HCT116 (cell line): ENCODE results near the gene CPED1. TPM values are rescaled to one million over a fixed set of nuclear protein-coding genes. Genes with fewer than 3 reads are reported as not detected.

ENCODE experiments used
- ATAC-seq: fragments of 200-7000 bp; cut with Tn5 transposase; 2 replicates; pipeline ENCODE4 v1.9.1; 2020; ENCODE audit warnings: mild to moderate bottlenecking, moderate library complexity
- BruUV-seq: library from RNA; stranded (reverse); fragments of 400-500 nt; replicated peaks from 2 replicates; lab custom pipeline; 2021; lab: Mats Ljungman, UMichigan
- CTCF ChIA-PET: fragments of 300-600 bp; sonication (Branson Sonifier 250); formaldehyde crosslinking; loops from one replicate; lab custom pipeline; 2021; ENCODE audit warnings: antibody characterized with exemption; lab: Charles Lee
- POLR2A ChIA-PET: fragments of 300-600, 350-600 bp; sonication (Branson Sonifier 250); formaldehyde crosslinking; loops from one replicate; lab custom pipeline; 2021; ENCODE audit warnings: antibody characterized with exemption; lab: Charles Lee
- RAD21 ChIA-PET, 2 experiments: fragments of 300-600 bp; sonication (Branson Sonifier 250); formaldehyde crosslinking; loops; one replicate each; lab custom pipeline; 2023; ENCODE audit warnings: low total read pairs in 2 of 2; ENCODE audit not compliant: uncharacterized antibody in 2 of 2, unreplicated experiment in 2 of 2, low non-redundant PET in 1 of 2; lab: Charles Lee
- DNase-seq: peaks from one replicate; pipeline ENCODE4 v3.0.0-alpha.2; 2010; ENCODE audit warnings: low read depth, low spot score
- H2AFZ ChIP-seq: fragments of 200-600 bp; shearing (Covaris generic), sonication (generic); 2 replicates; pipeline ENCODE4 v1.6.1; 2017; ENCODE audit warnings: low read depth, mixed run types, mixed read lengths, antibody characterized with exemption, low read length; ENCODE audit not compliant: poor library complexity, severe bottlenecking
- H3K27ac ChIP-seq: 2 replicates; pipeline ENCODE4 v1.5.1; 2012; ENCODE audit warnings: low read depth, low read length
- H3K27me3 ChIP-seq: fragments of 200-600 bp; sonication (generic); 2 replicates; pipeline ENCODE4 v1.6.1; 2016; ENCODE audit warnings: mixed run types, low read length, mixed read lengths; ENCODE audit not compliant: insufficient read depth
- H3K36me3 ChIP-seq, 2 experiments: fragments of 200-500 bp in 1 of 2; fragments of 200-600 bp in 1 of 2; sonication (Bioruptor generic) in 1 of 2; sonication (generic) in 1 of 2; 2 replicates each; pipeline versions ENCODE4 v1.5.1 to v1.6.1; 2014 to 2016; ENCODE audit warnings: low read length in 2 of 2, inconsistent platforms in 1 of 2, mixed read lengths in 1 of 2, mixed run types in 1 of 2; ENCODE audit not compliant: insufficient read depth in 2 of 2, control insufficient read depth in 1 of 2
- H3K4me1 ChIP-seq, 2 experiments: fragments of 200-600 bp in 1 of 2; sonication (generic) in 1 of 2; 2 replicates each; pipeline versions ENCODE4 v1.5.1 to v1.6.1; 2012 to 2017; ENCODE audit warnings: low read length in 2 of 2, inconsistent platforms in 1 of 2, mild to moderate bottlenecking in 1 of 2, mixed read lengths in 1 of 2, mixed run types in 1 of 2, moderate library complexity in 1 of 2; ENCODE audit not compliant: insufficient read depth in 2 of 2, control insufficient read depth in 1 of 2
- H3K4me2 ChIP-seq: fragments of 200-600 bp; sonication (generic); 2 replicates; pipeline ENCODE4 v1.6.1; 2017; ENCODE audit warnings: mixed run types, low read length, mixed read lengths
- H3K4me3 ChIP-seq, 2 experiments: fragments of 200-600 bp in 1 of 2; sonication (generic) in 1 of 2; replicated peaks in 1 of 2; 2 replicates each; pipeline ENCODE4 v1.5.1; 2011 to 2016; ENCODE audit warnings: low read length in 2 of 2, control low read depth in 1 of 2, low read depth in 1 of 2, mild to moderate bottlenecking in 1 of 2, mixed read lengths in 1 of 2, mixed run types in 1 of 2
- H3K79me2 ChIP-seq: fragments of 200-600 bp; sonication (generic); 2 replicates; pipeline ENCODE4 v1.6.1; 2017; ENCODE audit warnings: mild to moderate bottlenecking, mixed run types, low read length, moderate library complexity, mixed read lengths; ENCODE audit not compliant: insufficient read depth
- H3K9ac ChIP-seq: fragments of 200-600 bp; sonication (generic); 2 replicates; pipeline ENCODE4 v1.6.1; 2016; ENCODE audit warnings: low read length, mixed read lengths
- H3K9me2 ChIP-seq: fragments of 200-600 bp; sonication (generic), shearing (Covaris generic); 2 replicates; pipeline ENCODE4 v1.6.1; 2017; ENCODE audit warnings: mixed run types, mild to moderate bottlenecking, moderate library complexity; ENCODE audit not compliant: insufficient read depth
- H3K9me3 ChIP-seq, 2 experiments: fragments of 200-500 bp in 1 of 2; fragments of 200-600 bp in 1 of 2; sonication (Bioruptor generic) in 1 of 2; sonication (generic) in 1 of 2; 2 replicates each; pipeline ENCODE4 v1.6.1; 2014 to 2017; ENCODE audit warnings: low read length in 2 of 2, mixed read lengths in 2 of 2, inconsistent platforms in 1 of 2, low read depth in 1 of 2, mild to moderate bottlenecking in 1 of 2, mixed run types in 1 of 2, moderate library complexity in 1 of 2; ENCODE audit not compliant: control insufficient read depth in 1 of 2, insufficient read depth in 1 of 2
- H4K20me1 ChIP-seq: fragments of 200-600 bp; sonication (generic), shearing (Covaris generic); 2 replicates; pipeline ENCODE4 v1.6.1; 2017; ENCODE audit warnings: mixed run types, mild to moderate bottlenecking, moderate library complexity; ENCODE audit not compliant: insufficient read depth
- ATF3 ChIP-seq: IDR thresholded peaks from 2 replicates; pipeline ENCODE4 v1.6.1; 2012
- CTCF ChIP-seq, 3 experiments: fragments of 200-600 bp in 1 of 3; sonication (generic) in 1 of 3; IDR thresholded peaks in 2 of 3; conservative IDR thresholded peaks in 1 of 3; 2 replicates each; pipeline ENCODE4 v1.5.1; 2012 to 2017; ENCODE audit warnings: low read depth in 2 of 3, low read length in 2 of 3, antibody characterized with exemption in 1 of 3, borderline replicate concordance in 1 of 3, control low read depth in 1 of 3, mild to moderate bottlenecking in 1 of 3, mixed read lengths in 1 of 3, mixed run types in 1 of 3, moderate library complexity in 1 of 3; ENCODE audit not compliant: insufficient read depth in 1 of 3
- EZH2 ChIP-seq: fragments of 200-600 bp; sonication (generic); IDR thresholded peaks from 2 replicates; pipeline ENCODE4 v1.6.1; 2017; ENCODE audit warnings: antibody characterized with exemption, mixed run types
- EZH2phosphoT487 ChIP-seq: fragments of 200-600 bp; IDR thresholded peaks from 2 replicates; pipeline ENCODE4 v1.6.1; 2018; ENCODE audit warnings: antibody characterized with exemption, borderline replicate concordance
- POLR2A ChIP-seq: IDR thresholded peaks from 2 replicates; pipeline ENCODE4 v1.7.0; 2011; ENCODE audit warnings: borderline replicate concordance; ENCODE audit not compliant: insufficient read depth, insufficient read length; ENCODE audit errors: extremely low read depth
- RAD21 ChIP-seq: IDR thresholded peaks from 2 replicates; pipeline ENCODE4 v1.6.1; 2012; ENCODE audit warnings: low read depth, mild to moderate bottlenecking
- ZBTB33 ChIP-seq: IDR thresholded peaks from 2 replicates; pipeline ENCODE4 v1.6.1; 2011; ENCODE audit warnings: mild to moderate bottlenecking, low read length, moderate library complexity; ENCODE audit not compliant: insufficient replicate concordance; ENCODE audit errors: extremely low read depth
- ZNF274 ChIP-seq: fragments of 200-500 bp; sonication (Bioruptor generic); IDR thresholded peaks from 2 replicates; pipeline ENCODE4 v1.6.1; 2014; ENCODE audit warnings: mild to moderate bottlenecking, low read depth, low read length, inconsistent platforms
- intact Hi-C: fragments of 100-400 bp; cut with micrococcal nuclease; formaldehyde crosslinking; loops from 2 replicates; pipeline ENCODE4 v1.10.0; 2022
- total RNA-seq: library from RNA; stranded (reverse); gene quantifications from one replicate; pipeline ENCODE4 v1.2.1, GENCODE V29; 2021; ENCODE audit not compliant: unreplicated experiment

CPED1 gene
- total RNA-seq, 1 experiment from 2014 or later, result 1.2 TPM

GRCh38 chr7:120959929-120960484 lies 28.5 kb upstream of the CPED1 start:
- Histone ChIP-seq H3K79me2 (no peaks in the 10 kb centered on the region), H3K27me3 (no peaks in the 10 kb centered on the region), H3K9me3 (no peaks in the 10 kb centered on the region), H2AFZ (no peak overlapping the region), H3K9me2 (no peaks in the 10 kb centered on the region), H3K4me1 (no peaks in the 10 kb centered on the region), H3K4me2 (no peak overlapping the region), H3K4me3 (no peak overlapping the region), H3K9ac (no peak overlapping the region), H3K27ac (no peak overlapping the region), H4K20me1 (no peaks in the 10 kb centered on the region), H3K36me3 (peaks cover 3 to 15% of the 10 kb centered on the region in 2 experiments; a peak in 2 of 4 replicates)
- ATAC-seq, result no peak
- ChIA-PET RAD21 (no interaction called here), POLR2A (no interaction called here), CTCF (no interaction called here)
- no peak for DNase-seq
- intact Hi-C loops, result no loop called here
- TF ChIP-seq ZNF274, result no peak
- no peak for TF ChIP-seq POLR2A
- no peak for TF ChIP-seq EZH2
- TF ChIP-seq EZH2phosphoT487, result no peak
- no TSS peak for BruUV-seq

DNA sequence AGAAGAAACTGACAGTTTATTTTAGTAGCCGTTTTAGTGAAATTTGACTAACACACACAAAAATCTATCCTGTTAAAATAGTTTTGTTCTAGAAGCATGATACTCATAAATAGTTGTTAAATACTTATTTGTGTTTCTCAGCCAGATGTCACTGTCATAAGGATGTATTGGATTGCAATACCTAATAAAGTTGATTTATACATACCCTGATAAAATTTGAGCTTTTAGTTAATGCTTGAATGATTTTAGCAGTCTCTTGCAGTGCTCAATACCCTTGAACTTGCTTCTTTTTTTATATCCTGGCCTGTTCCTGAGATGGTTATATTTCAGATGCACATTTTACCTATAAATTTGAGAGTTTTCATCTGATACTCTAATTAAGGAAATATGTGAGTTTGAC lies 27.8 kb upstream of the CPED1 start:
- no peak overlapping the region for H2AFZ ChIP-seq
- no peaks in the 10 kb centered on the region for H3K9me3 ChIP-seq
- H3K4me1 ChIP-seq, result no peaks in the 10 kb centered on the region
- no peak overlapping the region for H3K4me3 ChIP-seq
- intact Hi-C loops, result no loop called here
- peaks cover 0 to 13% of the 10 kb centered on the region in 2 experiments; a peak in 1 of 4 replicates for H3K36me3 ChIP-seq
- H3K9ac ChIP-seq, result no peak overlapping the region
- CTCF ChIA-PET, result interaction anchor here (0.9 kb wide), 1 partner anchor 27 kb away, joined by 3 read pairs; no protein-coding TSS in a partner anchor
- H3K27ac ChIP-seq, result no peak overlapping the region
- H4K20me1 ChIP-seq, result no peaks in the 10 kb centered on the region
- no peaks in the 10 kb centered on the region for H3K9me2 ChIP-seq
- no TSS peak for BruUV-seq
- no peaks in the 10 kb centered on the region for H3K79me2 ChIP-seq
- no peak overlapping the region for H3K4me2 ChIP-seq
- ATAC-seq, result no peak
- DNase-seq, result no peak
- H3K27me3 ChIP-seq, result no peaks in the 10 kb centered on the region
- TF ChIP-seq RAD21 (no peak), CTCF (IDR thresholded peaks at IDR 0.05 in 2 of 3, conservative IDR thresholded peaks at IDR 0.05 in 1 of 3; ENCODE audit: borderline replicate concordance in 1 of 3, insufficient read depth in 1 of 3, low read depth in 2 of 3, low read length in 2 of 3) (no peak), ZBTB33 (no peak), ATF3 (no peak)
- POLR2A ChIA-PET, result no interaction called here
- RAD21 ChIA-PET, result no interaction called here
